Esophagus muscularis mucosa (tissue), 4 donors: Measurements from ENCODE around the gene SND1. TPM values are rescaled to one million over a fixed set of nuclear protein-coding genes. Genes with fewer than 3 reads are reported as not detected.

ENCODE experiments used
- DNase-seq: peaks from one replicate; pipeline ENCODE4 v3.0.0-alpha.2; 2017; ENCODE audit errors: extremely low spot score
- H3K27ac ChIP-seq, 4 donors: fragments of 200-600 bp; sonication (generic); replicated peaks in 1 of 4; 1 replicate in 3 of 4; 2 replicates in 1 of 4; pipeline ENCODE4 v1.5.1; 2016 to 2019; ENCODE audit warnings: mild to moderate bottlenecking in 1 of 4
- H3K27me3 ChIP-seq, 4 donors: fragments of 200-600 bp; sonication (generic); one replicate each; pipeline versions ENCODE4 v1.5.1 to v1.6.0; 2016 to 2019
- H3K36me3 ChIP-seq, 4 donors: fragments of 200-600 bp; sonication (generic); one replicate each; pipeline ENCODE4 v1.5.1; 2016 to 2019
- H3K4me1 ChIP-seq, 4 donors: fragments of 200-600 bp; sonication (generic); one replicate each; pipeline ENCODE4 v1.5.1; 2016 to 2019
- H3K4me3 ChIP-seq, 4 donors: fragments of 200-600 bp; sonication (generic); 1 replicate in 2 of 4; 2 replicates in 2 of 4; pipeline ENCODE4 v1.5.1; 2016 to 2019; ENCODE audit warnings: mild to moderate bottlenecking in 4 of 4, moderate library complexity in 1 of 4
- H3K9me3 ChIP-seq, 4 donors: fragments of 200-600 bp; sonication (generic); 1 replicate in 3 of 4; 2 replicates in 1 of 4; pipeline ENCODE4 v1.5.1; 2016 to 2019
- CTCF ChIP-seq, 3 experiments: fragments of 200-600 bp in 2 of 3; fragments of 450-650 bp in 1 of 3; sonication (generic) in 2 of 3; IDR thresholded peaks; one replicate each; pipeline ENCODE4 v1.5.1; 2017 to 2019; ENCODE audit warnings: antibody characterized with exemption in 3 of 3, mild to moderate bottlenecking in 2 of 3, moderate library complexity in 1 of 3
- EP300 ChIP-seq: sonication (generic); formaldehyde crosslinking; IDR thresholded peaks from one replicate; pipeline ENCODE4 v1.6.1; 2017; ENCODE audit warnings: antibody characterized with exemption
- POLR2A ChIP-seq: fragments of 450-650 bp; IDR thresholded peaks from one replicate; pipeline ENCODE4 v1.6.1; 2017; ENCODE audit warnings: antibody characterized with exemption, moderate library complexity, mild to moderate bottlenecking, low read depth
- POLR2AphosphoS5 ChIP-seq, 2 donors: sonication (generic); formaldehyde crosslinking; IDR thresholded peaks; one replicate each; pipeline ENCODE4 v1.6.1; 2017; ENCODE audit warnings: antibody characterized with exemption in 2 of 2
- WGBS: methylation state at CpG from one replicate; pipeline ENCODE4 v1.1.5; 2018; 5-methylcytosine and 5-hydroxymethylcytosine counted together
- intact Hi-C: fragments of 100-400 bp; cut with DNase I; formaldehyde crosslinking; loops from one replicate; pipeline ENCODE4 v1.15.1; 2023
- total RNA-seq, 4 donors: library from RNA; depleted of rRNA; stranded (reverse); fragments of >200 nt; gene quantifications; one replicate each; pipeline versions ENCODE4 v1.1.0 to v1.2.1, GENCODE V29; 2016

The SND1 gene
- total RNA-seq, 4 donors from 2014 or later = 71.4 to 91.2 (median 81.3) TPM

DNA sequence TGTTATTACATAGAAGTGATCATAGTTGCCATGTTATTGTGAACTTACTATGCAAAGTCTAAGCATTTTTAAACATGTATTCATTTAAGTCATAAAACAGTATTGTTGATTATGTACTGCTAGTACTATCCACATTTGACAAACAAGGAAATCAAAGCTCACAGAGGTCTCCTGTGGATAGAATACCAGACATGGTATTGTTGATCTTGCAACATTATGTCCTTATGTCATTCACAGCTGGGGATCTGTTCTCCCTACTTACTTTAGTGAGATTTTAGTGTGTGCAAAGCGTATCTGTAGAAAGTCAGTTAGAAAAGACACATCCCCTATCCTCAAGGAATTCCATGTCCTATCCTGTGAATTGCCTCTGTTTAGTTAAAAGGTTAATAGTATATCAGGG, 106.1 kb downstream of the SND1 start:
- H3K4me3 ChIP-seq = no peak overlapping the region
- intact Hi-C loops = no loop called here
- no peaks in the 10 kb centered on the region for H3K36me3 ChIP-seq
- WGBS = 95% methylated on average over 1 of the region's 1 CpG
- peaks cover 0 to 6% (median 1%) of the 10 kb centered on the region in 4 donors for H3K4me1 ChIP-seq
- H3K9me3 ChIP-seq = no peaks in the 10 kb centered on the region
- H3K27ac ChIP-seq = no peak overlapping the region
- TF ChIP-seq EP300 (no peak), CTCF (IDR thresholded peaks at IDR 0.05) (no peak), POLR2A (no peak), POLR2AphosphoS5 (IDR thresholded peaks at IDR 0.05) (no peak)
- no peaks in the 10 kb centered on the region for H3K27me3 ChIP-seq
- no peak for DNase-seq

- Histone ChIP-seq H3K9me3 (no peaks in the 10 kb centered on the region), H3K4me3 (no peak overlapping the region), H3K27ac (no peak overlapping the region), H3K36me3 (no peaks in the 10 kb centered on the region), H3K4me1 (peaks cover 0 to 6% (median 1%) of the 10 kb centered on the region in 4 donors), H3K27me3 (no peaks in the 10 kb centered on the region)
- intact Hi-C loops = no loop called here
- no peak for DNase-seq
- 97% methylated on average over 6 of the region's 6 CpGs for WGBS
- no peak for TF ChIP-seq CTCF (IDR thresholded peaks at IDR 0.05)
Measured at GRCh38 chr7:127758845-127759244, 106.9 kb downstream of the SND1 start.

DNA sequence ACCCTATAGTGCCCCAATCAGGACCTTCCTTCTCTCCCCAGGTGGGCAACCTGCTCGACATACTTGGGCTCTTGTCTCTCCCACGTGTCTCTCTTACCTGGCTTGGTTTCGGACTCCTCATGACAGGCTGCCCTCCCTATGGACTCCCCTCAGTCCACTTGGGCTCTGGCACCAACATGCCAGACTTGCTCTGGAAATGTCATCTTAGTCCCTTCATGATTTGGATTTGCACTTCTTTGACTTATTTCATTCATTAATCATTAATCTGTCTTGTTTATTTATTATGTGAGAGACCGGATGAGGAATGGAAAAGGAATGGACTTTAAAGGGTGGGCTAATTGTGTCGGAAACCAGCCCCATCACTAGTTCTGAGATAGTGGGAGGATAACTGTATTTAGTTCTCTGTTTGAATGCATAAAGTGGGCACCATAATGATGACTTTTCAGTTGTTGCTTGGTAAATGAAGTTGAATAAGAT, 108.0 kb downstream of the SND1 start:
- WGBS = 93% methylated on average over 5 of the region's 5 CpGs
- intact Hi-C loops = no loop called here
- TF ChIP-seq CTCF (IDR thresholded peaks at IDR 0.05) (no peak), POLR2A (no peak), EP300 (no peak), POLR2AphosphoS5 (IDR thresholded peaks at IDR 0.05) (no peak)
- Histone ChIP-seq H3K4me3 (no peak overlapping the region), H3K4me1 (peaks cover 0 to 3% (median 0%) of the 10 kb centered on the region in 4 donors), H3K36me3 (no peaks in the 10 kb centered on the region), H3K27ac (no peak overlapping the region), H3K9me3 (no peaks in the 10 kb centered on the region), H3K27me3 (no peaks in the 10 kb centered on the region)
- no peak for DNase-seq

DNA sequence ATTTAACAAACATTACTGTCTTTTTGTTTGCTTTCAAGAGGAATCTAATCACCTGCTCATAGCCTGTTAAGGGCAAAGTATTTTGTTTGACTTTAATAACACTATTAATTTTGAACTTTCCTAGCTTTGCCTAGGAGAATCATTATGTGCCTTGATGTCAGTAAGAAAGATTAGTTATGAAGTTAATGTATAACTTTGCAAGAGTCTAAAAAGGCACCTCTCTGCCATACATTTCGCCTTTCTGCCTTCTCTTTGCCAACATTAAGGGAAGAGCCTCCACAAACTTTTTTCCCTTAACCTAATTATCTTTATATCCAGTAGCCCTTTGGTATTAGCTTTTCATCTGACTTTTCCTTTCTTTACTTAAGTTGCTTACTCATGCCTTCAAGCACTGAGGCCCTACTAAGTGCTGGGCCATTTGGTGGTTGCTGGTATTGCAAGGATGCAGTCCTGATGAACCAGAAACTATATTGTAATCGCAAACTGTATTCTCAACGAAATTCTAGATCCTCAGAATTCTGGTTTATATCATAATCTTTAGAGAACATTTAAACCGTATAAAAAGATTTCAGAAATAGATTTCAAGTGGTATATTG, 108.5 kb downstream of the SND1 start:
- WGBS = 96% methylated on average over 4 of the region's 4 CpGs

More for the DNA sequence above, 108.5 kb downstream of the SND1 start:
- intact Hi-C loops = no loop called here
- H3K4me1 ChIP-seq = no peaks in the 10 kb centered on the region
- no peak overlapping the region for H3K27ac ChIP-seq
- no peak overlapping the region for H3K4me3 ChIP-seq
- no peaks in the 10 kb centered on the region for H3K9me3 ChIP-seq
- H3K36me3 ChIP-seq = no peaks in the 10 kb centered on the region
- DNase-seq = no peak
- TF ChIP-seq EP300 (no peak), POLR2A (no peak), CTCF (IDR thresholded peaks at IDR 0.05) (no peak), POLR2AphosphoS5 (IDR thresholded peaks at IDR 0.05) (no peak)
- no peaks in the 10 kb centered on the region for H3K27me3 ChIP-seq
